ENCODE data around the gene IL17B.

Gene IL17B

DNA sequence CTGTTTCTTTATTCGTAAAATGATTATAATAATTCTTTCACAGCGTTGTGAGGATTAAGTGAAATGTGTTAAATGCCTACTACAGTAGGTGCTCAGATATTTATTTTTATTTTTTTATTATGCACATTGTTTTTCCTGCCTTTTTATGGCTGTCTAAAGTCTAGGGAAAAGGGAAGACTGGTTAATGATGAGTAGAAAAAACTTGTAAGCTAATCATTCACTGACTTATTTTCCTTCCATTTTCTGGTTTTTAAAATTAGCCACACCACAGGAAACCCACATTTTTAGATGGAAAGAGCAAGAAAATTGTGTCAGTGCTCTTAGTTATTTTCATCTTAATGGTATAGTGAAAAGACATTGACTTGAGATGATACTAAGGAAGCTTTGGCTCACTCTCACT lies 25.2 kb downstream of the IL17B start:
- DNase-seq: no peak

DNA sequence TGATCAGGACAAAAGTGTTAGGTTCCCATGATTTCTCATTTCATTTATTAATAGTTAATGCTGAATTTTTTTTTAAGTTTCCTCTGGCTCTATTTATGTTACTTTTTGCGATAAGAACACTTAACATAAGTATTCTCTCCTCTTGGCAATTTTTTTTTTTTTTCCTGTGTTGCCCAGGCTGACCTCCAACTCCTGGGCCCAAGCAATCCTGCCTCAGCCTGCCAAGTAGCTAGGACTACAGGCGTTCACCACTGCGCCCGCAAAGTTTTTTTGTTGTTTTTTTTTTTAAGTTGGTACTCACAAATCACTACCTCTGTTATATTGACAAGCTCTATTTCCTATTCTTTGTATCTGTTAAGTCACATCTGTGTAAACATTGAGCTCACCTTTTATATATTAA lies 26.9 kb downstream of the IL17B start:
- DNase-seq: no peak

DNA sequence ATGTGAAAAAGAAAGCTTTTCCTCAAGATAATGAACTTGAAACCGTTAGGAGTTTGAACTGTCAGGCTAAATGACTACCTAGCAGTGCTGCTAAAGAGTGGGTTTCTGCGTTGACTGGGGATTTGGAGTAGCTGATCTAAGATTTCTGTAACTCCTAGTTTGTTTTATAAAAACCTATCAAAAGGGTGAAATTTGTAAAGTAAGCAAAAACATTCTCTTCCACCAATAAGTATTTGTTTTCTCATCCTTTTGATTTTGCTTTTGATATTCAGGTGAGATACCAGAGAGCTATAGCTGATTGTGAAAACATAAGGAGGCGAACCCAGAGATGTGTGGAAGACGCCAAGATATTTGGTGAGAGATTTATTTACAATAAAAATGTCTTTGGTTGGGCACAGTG lies 29.7 kb downstream of the IL17B start:
- no peak for DNase-seq

DNA sequence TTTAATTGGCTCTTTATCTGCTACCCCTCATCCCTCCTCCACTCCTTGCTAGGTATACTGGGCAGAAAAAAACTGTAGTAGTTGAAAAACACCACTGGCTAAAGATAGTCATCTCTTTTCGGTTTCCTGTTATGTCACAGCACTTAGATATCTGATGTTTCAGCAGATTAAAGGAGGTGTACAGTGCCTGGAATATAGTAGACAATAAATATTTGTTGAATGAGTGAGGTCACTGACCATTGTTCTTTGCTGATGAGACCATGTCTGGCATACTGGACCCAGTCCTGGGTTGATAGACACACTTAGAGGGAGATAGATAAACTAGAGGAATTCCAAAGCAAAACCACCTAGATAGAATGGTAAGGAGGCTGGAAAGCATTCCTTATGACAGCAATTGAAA lies 30.6 kb downstream of the IL17B start:
- no peak for DNase-seq

DNA sequence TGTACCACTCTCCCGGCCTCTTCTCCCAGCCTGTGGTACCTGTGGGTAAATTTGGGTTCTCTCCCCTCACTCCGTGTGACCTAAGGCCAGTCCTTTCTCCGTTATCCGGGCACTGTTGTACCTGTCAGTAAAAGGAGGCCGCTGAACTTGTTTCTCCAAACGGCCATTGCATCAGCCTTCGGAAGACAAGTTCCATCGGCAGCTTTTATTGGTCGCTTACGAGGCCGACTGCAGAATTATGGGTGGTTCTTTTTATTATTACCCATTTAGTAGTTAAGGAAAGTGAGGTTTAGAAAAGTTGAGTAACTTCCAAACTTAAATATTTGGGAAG lies 33.2 kb downstream of the IL17B start:
- DNase-seq: peak; percentile 55

DNA sequence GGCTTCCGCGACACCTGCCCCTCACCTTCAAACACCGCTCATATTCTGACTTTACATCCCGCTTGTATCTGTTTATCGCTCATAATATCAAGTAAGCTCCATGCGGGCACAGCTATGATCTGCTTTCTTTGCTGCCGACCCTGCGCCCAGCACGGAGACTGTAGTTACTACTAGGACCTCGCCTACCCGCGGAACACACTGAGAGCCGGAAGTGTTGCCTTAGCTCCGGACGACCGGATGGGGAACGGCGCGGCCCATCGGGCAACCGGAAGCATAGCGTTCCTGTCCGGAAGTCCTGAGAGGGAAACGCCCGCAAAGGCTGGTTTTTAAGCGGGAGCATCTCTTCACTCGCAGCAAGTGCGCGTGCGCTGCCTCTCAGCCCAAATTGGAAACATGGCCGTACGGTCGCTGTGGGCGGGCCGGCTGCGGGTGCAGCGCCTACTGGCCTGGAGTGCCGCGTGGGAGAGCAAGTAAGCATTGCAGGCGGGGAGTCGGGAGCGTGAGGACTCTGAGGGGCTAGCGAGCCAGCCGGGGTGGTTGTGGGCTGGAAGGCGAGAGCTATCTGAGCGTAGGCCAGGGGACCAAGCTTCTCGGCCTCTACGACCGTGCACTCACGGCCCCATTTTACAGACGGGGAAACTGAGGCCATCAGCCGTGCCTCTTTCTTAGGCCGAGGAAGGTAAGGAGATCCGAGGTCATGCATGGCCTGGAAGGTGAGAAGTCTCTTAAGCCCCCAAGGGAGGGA lies 33.8 kb downstream of the IL17B start, which contains the start of gene GRPEL2:
Gene GRPEL2, plus strand, starts transcription at position 353 of the 745 bp plus-strand sequence. Its CDS starts 41 bp downstream, at position 394.
- peak; percentile 99 for DNase-seq

DNA sequence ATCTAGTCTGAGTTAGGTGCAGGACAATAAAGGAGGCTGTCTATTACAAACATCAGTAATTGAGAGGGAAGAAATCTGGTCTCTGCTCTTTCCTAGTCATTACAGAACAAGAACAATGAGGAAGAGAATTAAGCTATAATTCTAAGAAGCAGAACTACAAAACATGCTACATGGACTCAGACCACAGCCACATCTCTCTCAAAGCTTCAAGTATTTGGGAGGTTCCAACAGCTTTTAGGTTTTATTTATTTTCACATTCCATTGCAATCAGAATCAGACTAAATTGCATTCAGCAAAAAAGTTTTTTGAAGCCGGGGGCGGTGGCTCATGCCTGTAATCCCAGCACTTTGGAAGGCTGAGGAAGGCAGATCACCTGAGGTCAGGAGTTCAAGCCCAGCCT lies 34.9 kb downstream of the IL17B start:
- no peak for DNase-seq

DNA sequence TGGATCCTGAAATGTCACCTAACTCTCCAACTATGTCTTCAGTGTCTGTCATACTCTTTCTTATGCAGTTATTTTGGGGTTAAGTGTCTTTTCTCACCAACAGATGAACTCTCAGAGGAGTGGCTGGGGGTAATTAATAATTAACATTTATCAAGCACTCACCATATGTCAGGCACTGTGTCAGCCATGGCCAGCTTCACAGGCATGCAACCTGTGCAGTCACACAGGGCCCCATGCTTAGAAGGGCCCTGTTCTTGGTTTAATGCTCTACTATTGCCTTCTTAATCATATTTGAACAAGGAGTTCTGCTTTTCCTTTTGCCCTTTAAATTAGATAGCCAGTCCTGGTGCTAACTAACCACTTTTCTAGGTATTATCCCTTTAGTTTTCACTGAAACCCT lies 37.2 kb downstream of the IL17B start:
- peak; percentile 67 for DNase-seq

DNA sequence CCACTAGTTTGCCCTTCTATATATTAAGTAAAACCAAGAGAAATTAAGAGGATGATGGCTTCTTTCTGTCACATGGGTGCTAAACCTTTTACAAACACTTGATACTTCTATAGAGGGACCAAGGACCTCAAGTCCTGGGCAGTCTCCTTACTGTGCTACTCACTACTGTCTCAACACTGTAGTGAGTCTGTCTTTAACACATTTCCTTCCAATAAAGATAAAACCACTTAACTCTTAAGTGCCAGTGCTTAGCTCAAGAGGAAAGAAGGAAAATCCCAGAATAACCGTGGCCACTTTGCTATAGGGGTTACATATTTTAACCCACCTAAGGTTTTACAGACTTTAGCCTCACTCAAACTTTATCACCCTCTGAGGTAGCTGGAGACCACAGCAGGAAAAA lies 38.2 kb downstream of the IL17B start:
- peak; percentile 43 for DNase-seq

DNA sequence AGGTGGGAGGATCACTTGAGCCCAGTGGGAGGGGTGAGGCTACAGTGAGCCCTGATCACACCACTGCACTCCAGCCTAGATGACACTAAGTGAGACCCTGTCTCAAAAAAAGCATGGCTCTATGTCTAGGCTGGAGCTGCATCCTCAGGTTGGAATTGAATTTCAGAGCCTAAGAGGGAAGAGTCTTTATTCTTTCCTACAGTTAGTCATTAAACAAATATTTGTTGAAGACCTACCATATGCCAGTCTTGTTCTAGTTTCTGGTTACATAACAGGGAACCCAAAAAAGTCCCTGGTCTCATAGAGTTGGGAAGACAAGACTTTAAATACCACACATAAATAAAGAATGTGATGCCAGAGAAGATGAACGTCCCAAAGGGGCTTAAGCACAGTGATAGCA lies 40.7 kb downstream of the IL17B start:
- peak; percentile 95 for DNase-seq

DNA sequence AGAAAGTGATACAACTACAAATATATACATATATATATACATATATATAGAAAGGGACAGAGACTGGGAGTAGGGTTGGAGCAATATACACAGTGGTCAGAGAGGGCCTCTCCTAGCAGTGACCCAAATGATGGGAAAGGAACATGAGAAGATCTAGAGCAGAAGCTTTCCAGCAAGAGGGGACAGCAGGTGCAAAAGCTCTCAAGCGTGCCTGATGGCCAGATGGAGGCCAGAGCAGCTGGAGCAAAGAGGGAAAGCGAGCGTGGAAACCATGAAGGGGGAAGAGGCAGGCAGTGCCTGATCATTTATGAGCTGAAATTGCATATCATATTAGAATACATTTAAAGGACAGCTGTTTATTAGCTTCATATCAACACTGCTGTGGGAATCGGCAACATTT lies 41.4 kb downstream of the IL17B start:
- DNase-seq: peak; percentile 96

DNA sequence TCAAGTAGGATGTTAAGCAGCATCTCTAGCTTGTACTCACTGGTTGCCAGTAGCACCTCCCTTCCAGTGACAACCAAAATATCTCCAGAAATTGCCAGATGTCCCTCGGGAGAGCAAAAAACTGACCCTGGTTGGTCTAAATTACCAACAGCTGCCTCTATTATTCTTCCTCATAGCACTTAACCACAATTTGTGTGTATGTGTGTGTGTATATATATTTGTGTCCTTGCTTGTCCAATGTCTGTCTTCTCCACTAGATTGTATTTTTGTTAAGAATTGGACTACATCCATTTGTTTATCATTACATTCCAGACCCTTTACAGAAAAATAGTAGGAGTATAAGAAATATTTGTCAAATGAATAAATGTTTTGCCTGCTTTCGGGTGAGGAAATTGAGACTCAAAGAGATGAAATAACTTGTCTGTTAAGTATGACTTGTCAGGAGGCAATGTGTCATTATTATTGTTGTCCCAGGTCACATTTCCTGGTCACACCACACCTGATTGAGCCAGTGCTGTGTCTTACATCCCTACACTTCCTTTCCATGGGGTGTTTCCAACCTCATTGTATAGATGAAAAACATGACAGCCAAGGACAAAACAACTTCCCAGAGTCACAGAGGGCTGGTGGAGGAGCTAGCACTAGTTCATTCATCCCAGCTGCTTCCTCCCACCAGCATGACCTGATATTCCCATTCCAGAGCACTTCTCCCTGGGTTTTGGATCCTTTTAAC lies 45.2 kb downstream of the IL17B start:
- peak; percentile 55 for DNase-seq

DNA sequence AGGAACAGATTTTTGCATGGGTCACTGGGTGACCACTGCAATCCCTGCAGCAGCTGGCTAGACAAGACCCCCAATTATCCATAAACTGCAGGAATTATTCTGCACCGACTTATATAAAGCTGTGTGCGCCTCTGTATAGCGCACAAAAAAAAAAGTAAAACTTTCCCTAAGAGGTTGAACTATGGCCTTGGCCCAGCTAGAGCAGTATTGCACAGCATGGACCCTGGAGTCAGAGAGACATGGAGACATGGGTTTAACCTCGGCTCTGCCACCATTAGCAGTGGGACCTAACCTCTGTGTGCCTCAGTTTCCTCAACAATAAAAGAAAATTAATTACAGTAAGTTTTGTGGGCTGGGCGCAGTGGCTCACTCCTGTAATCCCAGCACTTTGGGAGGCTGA lies 50.9 kb downstream of the IL17B start:
- no peak for DNase-seq

DNA sequence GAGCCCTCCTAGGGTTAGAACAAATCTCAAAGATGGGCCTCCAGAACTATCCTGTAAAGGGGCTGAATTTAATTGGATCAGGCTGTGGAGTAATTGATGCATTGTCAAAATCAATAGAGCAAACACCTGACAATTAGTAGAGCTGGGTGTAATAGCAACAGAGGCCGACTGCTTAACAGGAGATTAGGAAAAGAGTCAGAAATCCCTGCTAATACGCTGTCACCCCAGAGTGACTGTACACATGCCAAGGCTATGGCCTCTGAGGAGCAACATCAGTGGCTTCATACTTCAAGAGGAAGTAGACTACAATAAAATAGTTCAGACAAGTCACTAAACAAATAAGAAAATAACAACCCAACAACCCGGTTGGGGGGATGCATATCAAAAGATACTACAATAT lies 52.5 kb downstream of the IL17B start:
- DNase-seq: peak; percentile 72

DNA sequence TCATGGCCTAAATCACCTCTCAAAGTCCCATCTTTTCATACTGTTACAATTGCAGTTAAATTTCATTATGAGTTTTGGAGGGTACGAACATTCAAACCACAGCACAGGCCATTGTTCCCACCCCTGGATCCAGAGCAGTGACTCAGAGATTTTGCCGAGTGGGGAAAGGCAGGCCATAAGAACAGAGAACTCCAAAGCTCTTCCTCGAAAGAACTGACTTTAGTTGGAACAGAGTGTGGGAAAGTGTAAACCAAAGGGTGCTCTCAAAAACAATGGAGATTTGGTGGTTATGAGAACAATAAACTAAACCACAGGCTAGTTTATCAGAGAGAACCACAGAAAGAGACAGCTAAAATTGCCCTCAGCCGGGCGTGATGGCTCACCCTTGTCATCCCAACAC lies 53.2 kb downstream of the IL17B start:
- DNase-seq: no peak

DNA sequence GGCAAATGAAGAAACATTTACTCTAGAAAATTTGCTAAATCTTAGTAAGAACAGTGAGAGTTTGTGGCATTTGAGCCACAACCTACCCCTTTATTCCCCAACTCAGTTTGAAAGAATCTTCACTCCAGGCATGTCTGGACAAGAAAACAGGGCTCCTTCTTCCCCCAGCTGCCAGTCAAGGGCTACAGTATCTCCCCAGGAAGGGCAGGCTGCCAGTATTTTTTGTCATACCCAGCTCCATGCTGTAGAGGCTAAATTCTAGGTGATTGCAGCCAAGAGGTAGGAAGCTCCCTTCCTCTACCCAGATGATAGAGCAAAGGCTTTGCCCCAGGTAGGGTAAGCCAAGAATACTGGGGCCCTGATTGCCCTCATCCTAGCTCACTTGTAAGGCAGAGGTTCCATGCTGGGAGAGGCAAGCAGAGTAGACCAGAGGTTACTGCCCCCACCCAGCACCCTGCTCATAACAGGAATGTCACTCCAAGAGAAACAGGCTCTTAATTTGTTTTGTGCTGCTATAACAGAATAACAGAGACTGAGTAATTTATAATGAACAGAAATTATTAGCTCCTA lies 53.8 kb downstream of the IL17B start:
- DNase-seq: peak; percentile 19

DNA sequence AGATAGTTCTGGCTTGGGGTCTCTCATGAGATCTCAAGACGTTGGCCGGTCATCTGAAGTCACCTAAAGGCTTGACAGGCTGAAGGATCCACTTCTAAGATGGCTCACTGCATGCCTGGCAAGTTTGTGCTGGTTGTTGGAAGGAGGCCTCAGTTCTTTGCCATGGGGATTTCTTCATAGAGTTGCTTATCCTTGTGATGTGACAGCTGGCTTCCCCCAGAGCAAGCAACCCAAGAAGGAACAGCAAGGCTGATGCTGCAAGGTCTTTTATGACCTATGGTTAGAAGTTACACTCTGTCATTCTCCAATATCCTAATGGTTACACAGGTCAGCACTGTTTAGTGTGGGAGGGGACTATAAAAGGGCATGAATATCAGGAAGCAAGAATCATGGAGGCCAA lies 54.5 kb downstream of the IL17B start:
- no peak for DNase-seq

Data from DMS53 (cell line).